GM23338 (cell line): ENCODE measurements around the gene KIF2C. TPM values are rescaled to one million over a fixed set of nuclear protein-coding genes. Genes with fewer than 3 reads are reported as not detected.

ENCODE experiments used
- ATAC-seq: fragments of 200-7000 bp; cut with Tn5 transposase; 3 replicates; pipeline ENCODE4 v1.9.1; 2020
- DNase-seq: peaks from one replicate; pipeline ENCODE4 v3.0.0-alpha.2; 2015; ENCODE audit warnings: low spot score
- H2AFZ ChIP-seq: fragments of 200-600 bp; sonication (generic); 2 replicates; pipeline ENCODE4 v1.8.0; 2016; ENCODE audit warnings: antibody characterized with exemption, mild to moderate bottlenecking, moderate library complexity
- H3F3A ChIP-seq: fragments of 200-600 bp; sonication (generic); replicated peaks from 2 replicates; pipeline ENCODE4 v1.8.0; 2017; ENCODE audit warnings: antibody characterized with exemption, mixed run types, low read depth
- H3K27ac ChIP-seq: fragments of 200-600 bp; sonication (generic); 2 replicates; pipeline ENCODE4 v1.6.1; 2016; ENCODE audit warnings: low read depth
- H3K27me3 ChIP-seq: fragments of 200-600 bp; sonication (generic); 2 replicates; pipeline ENCODE4 v1.8.0; 2016; ENCODE audit warnings: mild to moderate bottlenecking, mixed run types, moderate library complexity; ENCODE audit not compliant: insufficient read depth
- H3K36me3 ChIP-seq: fragments of 200-600 bp; sonication (generic); 2 replicates; pipeline ENCODE4 v1.8.0; 2016; ENCODE audit warnings: mild to moderate bottlenecking; ENCODE audit not compliant: insufficient read depth
- H3K4me1 ChIP-seq: fragments of 200-600 bp; sonication (generic); 2 replicates; pipeline ENCODE4 v1.8.0; 2016; ENCODE audit warnings: mild to moderate bottlenecking, moderate library complexity; ENCODE audit not compliant: insufficient read depth
- H3K4me2 ChIP-seq: fragments of 200-600 bp; sonication (generic); 2 replicates; pipeline ENCODE4 v1.7.1; 2017; ENCODE audit warnings: mixed run types
- H3K4me3 ChIP-seq: fragments of 200-600 bp; sonication (generic); 2 replicates; pipeline ENCODE4 v1.6.1; 2016; ENCODE audit warnings: mixed run types
- H3K79me2 ChIP-seq: fragments of 200-600 bp; sonication (generic); replicated peaks from 2 replicates; pipeline ENCODE4 v1.8.0; 2017; ENCODE audit warnings: mild to moderate bottlenecking; ENCODE audit not compliant: insufficient read depth
- H3K9me2 ChIP-seq: fragments of 200-600 bp; sonication (generic); 2 replicates; pipeline ENCODE4 v1.8.0; 2017; ENCODE audit not compliant: insufficient read depth
- H4K20me1 ChIP-seq: fragments of 200-600 bp; sonication (generic); replicated peaks from 2 replicates; pipeline ENCODE4 v1.8.0; 2017; ENCODE audit warnings: mild to moderate bottlenecking; ENCODE audit not compliant: insufficient read depth
- H3K27ac Mint-ChIP-seq: 2 replicates; pipeline ENCODE4 v1.8.0; 2020; ENCODE audit warnings: inconsistent platforms, mild to moderate bottlenecking, moderate library complexity, mixed read lengths
- H3K27me3 Mint-ChIP-seq: 3 replicates; pipeline ENCODE4 v1.8.0; 2022; ENCODE audit warnings: low read depth, mild to moderate bottlenecking, moderate library complexity, mixed read lengths, inconsistent platforms; ENCODE audit not compliant: insufficient read depth, poor library complexity
- H3K36me3 Mint-ChIP-seq: 3 replicates; pipeline ENCODE4 v1.8.0; 2021; ENCODE audit warnings: low read depth, mild to moderate bottlenecking, inconsistent platforms, moderate library complexity, mixed read lengths
- H3K4me1 Mint-ChIP-seq: 3 replicates; pipeline ENCODE4 v1.8.0; 2020; ENCODE audit warnings: mild to moderate bottlenecking, inconsistent platforms, mixed read lengths
- H3K4me3 Mint-ChIP-seq: 3 replicates; pipeline ENCODE4 v1.8.0; 2021; ENCODE audit warnings: moderate library complexity, mild to moderate bottlenecking, inconsistent platforms, mixed read lengths
- H3K9me3 Mint-ChIP-seq: 3 replicates; pipeline ENCODE4 v1.8.0; 2020; ENCODE audit warnings: moderate library complexity, mild to moderate bottlenecking, inconsistent platforms, mixed read lengths
- CREB1 ChIP-seq: fragments of 250-450 bp; sonication (Bioruptor Pico); IDR thresholded peaks from 2 replicates; pipeline ENCODE4 v1.5.0; 2020; ENCODE audit warnings: low read depth, mild to moderate bottlenecking, moderate library complexity
- CTCF ChIP-seq, 2 experiments: fragments of 200-600 bp in 1 of 2; sonication (generic) in 1 of 2; conservative IDR thresholded peaks; 2 replicates each; pipeline versions ENCODE4 v1.5.1 to v1.6.1; 2016 to 2017; ENCODE audit warnings: antibody characterized with exemption in 2 of 2, low read depth in 2 of 2, mild to moderate bottlenecking in 2 of 2, moderate library complexity in 1 of 2
- EZH2 ChIP-seq: fragments of 200-600 bp; sonication (generic); IDR thresholded peaks from one replicate; pipeline ENCODE4 v1.8.0; 2017; ENCODE audit warnings: antibody characterized with exemption, mild to moderate bottlenecking, low read depth; ENCODE audit not compliant: unreplicated experiment
- EZH2phosphoT487 ChIP-seq: fragments of 200-600 bp; sonication (generic); IDR thresholded peaks from one replicate; pipeline ENCODE4 v1.8.1; 2018; ENCODE audit warnings: antibody characterized with exemption; ENCODE audit not compliant: unreplicated experiment
- JUNB ChIP-seq: IDR thresholded peaks from one replicate; pipeline ENCODE4 v1.6.1; 2016; ENCODE audit warnings: antibody characterized with exemption; ENCODE audit not compliant: unreplicated experiment
- STAT1 ChIP-seq: IDR thresholded peaks from one replicate; pipeline ENCODE4 v1.6.1; 2016; ENCODE audit warnings: antibody characterized with exemption; ENCODE audit not compliant: unreplicated experiment
- ZNF114 ChIP-seq: fragments of 250-450 bp; sonication (Bioruptor Pico); IDR thresholded peaks from 2 replicates; pipeline ENCODE4 v1.5.0; 2020; ENCODE audit warnings: mild to moderate bottlenecking, moderate library complexity
- polyA plus RNA-seq: library from polyadenylated mRNA; unstranded; fragments of >200 nt; fragmentation: Nextera tagmentation; extraction: Ambion mirVana; gene quantifications from 2 replicates; pipeline ENCODE4 v1.2.1, GENCODE V29; 2016
- total RNA-seq: library from RNA; depleted of rRNA; stranded (reverse); fragments of >200 nt; shearing (Covaris generic); gene quantifications from 2 replicates; pipeline ENCODE4 v1.2.3, GENCODE V29; 2014
- TF ChIP-seq, protein P1 (sequence below): IDR thresholded peaks from 2 replicates; pipeline ENCODE4 v1.6.1; 2016; ENCODE audit warnings: antibody characterized with exemption
- TF ChIP-seq, protein P2 (sequence below): IDR thresholded peaks from one replicate; pipeline ENCODE4 v1.6.1; 2018; ENCODE audit warnings: antibody characterized with exemption; ENCODE audit not compliant: unreplicated experiment

KIF2C gene
- total and polyA plus RNA-seq, 2 experiments from 2014 or later: 38.0 to 62.9 TPM

GRCh38 chr1:44696789-44697345 lies 42.8 kb upstream of the KIF2C start:
- H3K9me3 Mint-ChIP-seq: no peaks in the 10 kb centered on the region
- H2AFZ ChIP-seq: no peak overlapping the region

DNA sequence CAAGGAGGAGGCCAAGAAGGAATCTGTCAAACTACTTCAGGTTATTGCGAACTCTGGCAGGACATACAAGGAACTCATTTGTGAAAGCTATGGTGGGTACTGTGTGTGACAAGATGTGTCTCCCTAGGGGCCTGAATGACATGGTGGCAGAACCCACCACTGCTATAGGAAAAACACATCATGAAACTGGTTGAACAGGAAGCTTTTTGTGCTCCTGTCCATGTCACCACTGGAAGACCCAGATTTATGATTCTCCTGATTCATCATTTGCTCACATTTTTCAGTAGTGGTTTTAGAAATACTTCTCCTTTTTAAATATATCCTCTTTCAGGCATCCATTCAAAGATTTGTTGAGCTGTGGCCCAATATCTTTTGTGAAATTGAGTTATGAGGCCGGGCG lies 41.5 kb upstream of the KIF2C start:
- no peaks in the 10 kb centered on the region for H3K79me2 ChIP-seq
- Mint-ChIP-seq H3K4me1 (peaks cover 6% of the 10 kb centered on the region; the same call in 2 of the 3 replicates), H3K36me3 (no peaks in the 10 kb centered on the region), H3K27ac (no peak overlapping the region), H3K27me3 (peaks cover 7% of the 10 kb centered on the region), H3K4me3 (no peak overlapping the region), H3K9me3 (no peaks in the 10 kb centered on the region)
- no peak overlapping the region for H3K4me2 ChIP-seq
- no peak overlapping the region for H3K4me3 ChIP-seq
- no peak overlapping the region for H3K27ac ChIP-seq
- no peaks in the 10 kb centered on the region for H3K4me1 ChIP-seq
- ATAC-seq (no peak), DNase-seq (no peak)
- no peaks in the 10 kb centered on the region for H3K9me2 ChIP-seq
- H3F3A ChIP-seq: no peaks in the 10 kb centered on the region
- H2AFZ ChIP-seq: no peak overlapping the region
- no peaks in the 10 kb centered on the region for H4K20me1 ChIP-seq
- H3K27me3 ChIP-seq: no peaks in the 10 kb centered on the region
- H3K36me3 ChIP-seq: no peaks in the 10 kb centered on the region
- TF ChIP-seq CTCF (conservative IDR thresholded peaks at IDR 0.05; ENCODE audit: low read depth in 2 of 2) (no peak), EZH2phosphoT487 (no peak), JUNB (no peak), ZNF114 (CRISPR knock-in tag) (no peak), STAT1 (no peak), CREB1 (CRISPR knock-in tag) (no peak), EZH2 (no peak)

More at GRCh38 chr1:44696789-44697345, 42.8 kb upstream of the KIF2C start:
- Mint-ChIP-seq H3K4me3 (no peak overlapping the region), H3K36me3 (no peaks in the 10 kb centered on the region), H3K4me1 (no peaks in the 10 kb centered on the region), H3K27me3 (peaks cover 4% of the 10 kb centered on the region), H3K27ac (no peak overlapping the region)
- H3F3A ChIP-seq: no peaks in the 10 kb centered on the region
- TF ChIP-seq, protein P1, sequence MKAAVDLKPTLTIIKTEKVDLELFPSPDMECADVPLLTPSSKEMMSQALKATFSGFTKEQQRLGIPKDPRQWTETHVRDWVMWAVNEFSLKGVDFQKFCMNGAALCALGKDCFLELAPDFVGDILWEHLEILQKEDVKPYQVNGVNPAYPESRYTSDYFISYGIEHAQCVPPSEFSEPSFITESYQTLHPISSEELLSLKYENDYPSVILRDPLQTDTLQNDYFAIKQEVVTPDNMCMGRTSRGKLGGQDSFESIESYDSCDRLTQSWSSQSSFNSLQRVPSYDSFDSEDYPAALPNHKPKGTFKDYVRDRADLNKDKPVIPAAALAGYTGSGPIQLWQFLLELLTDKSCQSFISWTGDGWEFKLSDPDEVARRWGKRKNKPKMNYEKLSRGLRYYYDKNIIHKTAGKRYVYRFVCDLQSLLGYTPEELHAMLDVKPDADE: no peak
- TF ChIP-seq, protein P2, sequence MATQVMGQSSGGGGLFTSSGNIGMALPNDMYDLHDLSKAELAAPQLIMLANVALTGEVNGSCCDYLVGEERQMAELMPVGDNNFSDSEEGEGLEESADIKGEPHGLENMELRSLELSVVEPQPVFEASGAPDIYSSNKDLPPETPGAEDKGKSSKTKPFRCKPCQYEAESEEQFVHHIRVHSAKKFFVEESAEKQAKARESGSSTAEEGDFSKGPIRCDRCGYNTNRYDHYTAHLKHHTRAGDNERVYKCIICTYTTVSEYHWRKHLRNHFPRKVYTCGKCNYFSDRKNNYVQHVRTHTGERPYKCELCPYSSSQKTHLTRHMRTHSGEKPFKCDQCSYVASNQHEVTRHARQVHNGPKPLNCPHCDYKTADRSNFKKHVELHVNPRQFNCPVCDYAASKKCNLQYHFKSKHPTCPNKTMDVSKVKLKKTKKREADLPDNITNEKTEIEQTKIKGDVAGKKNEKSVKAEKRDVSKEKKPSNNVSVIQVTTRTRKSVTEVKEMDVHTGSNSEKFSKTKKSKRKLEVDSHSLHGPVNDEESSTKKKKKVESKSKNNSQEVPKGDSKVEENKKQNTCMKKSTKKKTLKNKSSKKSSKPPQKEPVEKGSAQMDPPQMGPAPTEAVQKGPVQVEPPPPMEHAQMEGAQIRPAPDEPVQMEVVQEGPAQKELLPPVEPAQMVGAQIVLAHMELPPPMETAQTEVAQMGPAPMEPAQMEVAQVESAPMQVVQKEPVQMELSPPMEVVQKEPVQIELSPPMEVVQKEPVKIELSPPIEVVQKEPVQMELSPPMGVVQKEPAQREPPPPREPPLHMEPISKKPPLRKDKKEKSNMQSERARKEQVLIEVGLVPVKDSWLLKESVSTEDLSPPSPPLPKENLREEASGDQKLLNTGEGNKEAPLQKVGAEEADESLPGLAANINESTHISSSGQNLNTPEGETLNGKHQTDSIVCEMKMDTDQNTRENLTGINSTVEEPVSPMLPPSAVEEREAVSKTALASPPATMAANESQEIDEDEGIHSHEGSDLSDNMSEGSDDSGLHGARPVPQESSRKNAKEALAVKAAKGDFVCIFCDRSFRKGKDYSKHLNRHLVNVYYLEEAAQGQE: no peak
- no peak for TF ChIP-seq STAT1
- no peaks in the 10 kb centered on the region for H3K27me3 ChIP-seq
- no peak overlapping the region for H3K27ac ChIP-seq
- H3K4me2 ChIP-seq: no peak overlapping the region
- no peaks in the 10 kb centered on the region for H3K79me2 ChIP-seq
- H3K4me3 ChIP-seq: no peak overlapping the region
- ATAC-seq (no peak), DNase-seq (no peak)
- no peaks in the 10 kb centered on the region for H4K20me1 ChIP-seq
- H3K36me3 ChIP-seq: no peaks in the 10 kb centered on the region
- H3K4me1 ChIP-seq: no peaks in the 10 kb centered on the region
- no peaks in the 10 kb centered on the region for H3K9me2 ChIP-seq
